Kidney tubule cell (primary cell): ENCODE data around the gene SLC9A9.

ENCODE experiments used
- DNase-seq: peaks from one replicate; pipeline ENCODE4 v3.0.0-alpha.2; 2018; ENCODE audit warnings: low spot score

SLC9A9 gene

GRCh38 chr3:143693506-143693905, 154.8 kb downstream of the SLC9A9 start:
- no peak for DNase-seq

GRCh38 chr3:143686638-143687197, 161.6 kb downstream of the SLC9A9 start:
- DNase-seq = no peak

DNA sequence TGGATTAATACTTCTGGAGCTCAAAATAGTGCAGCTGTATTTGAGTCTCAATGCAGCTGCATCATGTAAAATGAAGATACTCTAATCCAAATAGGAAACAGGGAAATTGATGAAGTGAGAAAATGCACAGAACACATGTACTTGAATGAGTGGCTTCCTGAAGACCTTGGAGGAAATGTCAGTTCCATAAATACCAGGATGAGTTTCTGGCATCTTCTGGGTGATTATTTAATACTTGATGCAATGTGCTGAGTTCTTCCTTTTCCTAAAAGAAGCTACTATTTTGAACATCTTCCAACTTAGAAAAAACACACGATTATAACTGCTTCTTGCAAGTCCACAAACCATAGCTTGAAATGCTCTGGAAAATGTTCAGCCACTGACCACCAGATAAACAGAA, 162.8 kb downstream of the SLC9A9 start:
- DNase-seq = no peak

GRCh38 chr3:143677430-143677829, 170.8 kb downstream of the SLC9A9 start:
- no peak for DNase-seq

DNA sequence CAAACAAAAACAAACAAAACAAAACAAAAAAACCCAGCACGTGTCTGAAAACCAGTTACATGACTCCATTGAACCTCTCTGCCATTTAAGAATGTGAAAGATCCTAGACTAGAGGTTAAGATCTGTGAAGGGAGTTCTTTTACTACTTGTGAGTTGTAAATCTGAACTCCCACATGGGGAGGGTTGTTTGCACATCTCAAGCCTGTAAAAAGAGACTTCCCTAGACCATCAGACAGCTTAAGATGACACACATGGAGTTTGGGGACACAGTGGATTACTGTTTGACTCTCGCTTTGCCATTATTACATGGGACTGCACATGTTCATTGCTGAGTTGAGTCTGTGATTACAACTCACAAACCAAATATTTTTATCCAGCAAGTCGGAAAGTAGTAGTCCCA, 171.5 kb downstream of the SLC9A9 start:
- DNase-seq = no peak

GRCh38 chr3:143676021-143676420, 172.2 kb downstream of the SLC9A9 start:
- no peak for DNase-seq

GRCh38 chr3:143674100-143674968, 173.9 kb downstream of the SLC9A9 start:
- DNase-seq = peak; percentile 76

- DNase-seq = no peak
Measured at GRCh38 chr3:143672396-143673165, 175.7 kb downstream of the SLC9A9 start.

DNA sequence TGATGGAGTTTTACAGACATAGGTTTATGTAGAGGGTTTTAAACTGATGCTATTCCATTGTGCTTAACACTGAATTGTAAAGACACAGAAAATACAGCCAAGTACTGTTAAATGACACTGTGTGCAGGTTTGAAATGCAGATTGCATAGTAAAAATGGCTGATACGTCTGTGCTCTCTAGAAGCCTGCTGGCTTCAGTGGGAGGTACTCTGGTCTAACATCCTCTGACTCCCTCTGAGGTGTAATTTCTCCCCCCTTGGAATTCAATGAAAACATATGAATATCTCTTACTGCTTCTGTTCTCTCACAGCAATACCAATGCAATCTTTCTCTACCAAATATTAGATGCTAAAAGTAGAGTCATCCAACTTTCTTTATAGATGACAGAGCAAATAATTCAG, 176.6 kb downstream of the SLC9A9 start:
- DNase-seq = no peak

- DNase-seq = no peak
Measured at GRCh38 chr3:143668924-143669790, 179.1 kb downstream of the SLC9A9 start.

DNA sequence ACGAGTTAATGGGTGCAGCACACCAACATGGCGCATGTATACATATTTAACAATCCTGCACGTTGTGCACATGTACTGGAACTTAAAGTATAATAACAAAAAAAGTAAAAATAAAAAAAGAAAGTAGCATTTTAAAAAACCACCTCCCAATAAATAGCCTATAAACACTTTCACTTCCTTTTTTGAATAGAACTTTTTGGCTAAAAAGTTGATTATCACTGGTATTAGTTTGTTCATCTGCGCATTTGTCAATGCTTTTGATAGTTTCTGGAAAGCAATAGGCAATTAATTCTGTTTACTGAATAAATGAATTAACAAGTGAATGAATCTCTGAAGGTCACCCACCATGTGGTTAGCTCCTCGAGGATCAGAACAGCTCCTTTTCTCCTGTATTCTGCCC, 179.9 kb downstream of the SLC9A9 start:
- DNase-seq = no peak

- no peak for DNase-seq
Measured at GRCh38 chr3:143661677-143662076, 186.6 kb downstream of the SLC9A9 start.

- peak; percentile 52 for DNase-seq
Measured at GRCh38 chr3:143658861-143659260, 189.4 kb downstream of the SLC9A9 start.

- DNase-seq = peak; percentile 9
Measured at GRCh38 chr3:143658116-143658515, 190.2 kb downstream of the SLC9A9 start.

DNA sequence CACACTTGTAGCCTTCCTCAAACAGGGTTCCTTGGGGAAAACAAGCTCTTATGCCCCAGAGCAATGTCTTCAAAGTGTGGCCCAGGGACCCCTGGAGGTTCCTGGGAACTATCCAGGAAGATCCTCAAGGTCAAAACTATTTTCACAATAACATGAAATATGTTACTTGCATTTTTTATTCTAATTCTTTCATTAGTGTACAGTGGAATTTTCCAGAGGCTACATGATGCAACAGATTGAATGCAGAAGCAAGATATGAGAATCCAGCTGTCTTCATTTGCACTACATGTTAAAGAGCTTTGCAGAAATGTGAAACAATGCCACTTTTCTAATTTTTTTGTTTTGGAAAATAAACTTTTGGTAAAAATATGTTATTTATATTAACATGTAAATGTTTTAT, 190.9 kb downstream of the SLC9A9 start:
- no peak for DNase-seq

DNA sequence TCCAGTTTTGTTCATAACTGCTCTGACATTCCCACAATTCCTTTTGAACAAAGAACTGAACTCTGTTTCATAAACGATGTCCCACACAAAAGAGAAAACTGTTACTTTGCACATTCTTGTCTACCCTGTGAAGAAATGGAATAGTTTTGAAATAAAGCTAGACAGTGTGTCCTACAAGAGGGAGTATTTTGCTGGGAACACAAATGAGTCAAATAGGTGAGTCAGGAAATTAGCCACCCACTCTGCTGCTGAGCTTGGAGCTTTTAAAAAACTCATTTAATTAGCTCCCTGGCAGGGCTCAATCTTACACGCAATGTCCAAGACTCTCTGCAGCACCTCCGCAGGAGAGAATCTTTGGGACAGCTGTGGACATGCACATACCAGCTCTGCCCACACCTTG, 193.4 kb downstream of the SLC9A9 start:
- DNase-seq = peak; percentile 42

GRCh38 chr3:143653935-143654334, 194.3 kb downstream of the SLC9A9 start:
- DNase-seq = no peak

DNA sequence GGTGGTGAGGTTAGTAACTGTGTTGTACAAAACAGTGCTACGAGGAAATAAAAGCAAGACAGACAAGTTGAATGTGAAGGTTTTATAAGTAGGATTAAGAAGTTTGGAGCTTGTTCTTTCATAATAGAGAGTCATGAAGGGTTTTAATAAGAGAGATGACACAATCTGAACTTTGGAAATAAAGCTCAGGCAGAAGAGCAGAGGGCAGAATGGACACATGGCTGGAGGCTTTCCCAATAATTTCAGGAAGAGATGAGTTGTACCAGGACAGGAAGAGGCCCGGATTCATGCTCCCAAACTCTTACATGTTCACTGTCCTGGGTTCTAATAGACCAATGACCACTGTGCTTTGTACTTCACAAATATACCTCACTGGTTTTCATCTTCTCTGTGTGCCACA, 194.8 kb downstream of the SLC9A9 start:
- DNase-seq = no peak

DNA sequence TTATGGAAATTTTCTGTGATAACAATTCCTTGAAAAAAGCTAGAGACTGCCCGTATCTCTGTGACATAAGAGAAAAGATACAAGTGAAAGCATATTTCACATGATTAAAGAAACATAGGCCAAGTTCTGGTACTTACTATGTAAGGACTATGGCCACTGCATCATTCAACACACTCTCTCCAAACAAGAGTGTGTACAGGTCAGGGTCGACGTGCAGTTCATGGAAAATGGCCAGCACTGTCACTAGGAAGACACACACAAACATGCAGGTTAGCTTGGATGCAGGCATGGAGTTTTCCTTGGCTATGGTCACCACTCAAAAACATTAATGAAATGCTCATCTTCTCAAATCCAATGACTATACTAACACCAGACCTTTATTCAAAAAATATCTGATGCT, 196.2 kb downstream of the SLC9A9 start:
- no peak for DNase-seq

- no peak for DNase-seq
Measured at GRCh38 chr3:143650827-143651226, 197.4 kb downstream of the SLC9A9 start.

GRCh38 chr3:143650120-143650519, 198.1 kb downstream of the SLC9A9 start:
- DNase-seq = no peak

- peak; percentile 23 for DNase-seq
Measured at GRCh38 chr3:143648708-143649107, 199.6 kb downstream of the SLC9A9 start.
